NCI-H526 (cell line): ENCODE measurements around the gene TSPAN15.
"Not testable (repeated sequence)": the region's sequence is repeated elsewhere in the genome, so short reads cannot be mapped to it uniquely, and the experiment has no call there.

Experiments used
- DNase-seq, 2 experiments: peaks; one replicate each; lab custom pipeline; 2025; lab: John Stamatoyannopoulos, UW

TSPAN15 gene

DNA sequence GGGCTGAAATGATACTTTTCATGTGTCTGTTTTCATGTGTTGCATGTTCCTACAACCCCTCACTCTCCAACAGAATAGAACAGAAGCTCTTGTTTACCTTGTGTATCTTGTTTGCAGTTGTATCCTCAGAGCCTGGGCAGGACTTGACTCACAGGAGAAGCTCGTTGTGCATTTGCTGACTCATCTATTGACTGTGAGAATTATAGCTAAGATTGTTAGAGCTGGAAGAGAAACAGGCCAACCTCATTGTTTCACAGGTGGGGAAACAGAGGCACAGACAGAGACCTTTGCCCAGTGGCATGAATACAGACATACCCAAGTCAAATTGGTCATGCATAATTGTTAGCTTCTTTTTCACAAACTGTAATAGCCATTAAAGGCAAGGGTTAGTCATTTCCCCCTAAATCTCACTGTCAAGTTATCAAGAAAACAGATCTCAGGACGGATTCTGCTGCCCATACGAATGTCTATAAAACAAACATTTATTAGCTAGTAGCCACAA lies 4.6 kb upstream of the TSPAN15 start:
- no peak for DNase-seq

GRCh38 chr10:69449841-69450240 lies 1.4 kb upstream of the TSPAN15 start:
- DNase-seq = peak in 1 of 2 experiments; percentile 56

- not testable (repeated sequence) for DNase-seq
These were observed 870 bp upstream of the TSPAN15 start for GRCh38 chr10:69450395-69450794.

GRCh38 chr10:69451784-69452251 lies 553 bp downstream of the TSPAN15 start:
- peak; percentile 22 to 61 for DNase-seq

- no peak for DNase-seq
These were observed 1.6 kb downstream of the TSPAN15 start for GRCh38 chr10:69452676-69453415.

DNA sequence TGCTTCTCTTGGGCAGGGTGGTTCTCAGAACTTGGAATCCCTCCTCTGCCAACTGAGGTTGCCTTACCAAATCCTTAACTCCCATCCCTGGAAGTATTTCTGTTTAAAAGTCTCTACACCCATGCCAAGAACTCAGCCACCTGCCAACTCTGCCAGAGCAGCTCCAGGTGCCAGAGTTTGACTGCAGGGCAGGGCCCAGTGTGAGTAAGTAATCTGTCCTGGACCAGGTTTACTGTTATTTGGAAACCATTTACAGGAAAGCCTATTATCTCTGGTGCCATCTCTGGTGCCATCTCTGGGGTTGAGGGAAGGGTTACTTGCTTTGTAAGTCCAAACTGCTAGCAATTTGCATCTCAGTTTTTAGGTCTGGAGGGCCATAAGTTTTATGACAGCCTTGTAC lies 2.5 kb downstream of the TSPAN15 start:
- DNase-seq = no peak

DNA sequence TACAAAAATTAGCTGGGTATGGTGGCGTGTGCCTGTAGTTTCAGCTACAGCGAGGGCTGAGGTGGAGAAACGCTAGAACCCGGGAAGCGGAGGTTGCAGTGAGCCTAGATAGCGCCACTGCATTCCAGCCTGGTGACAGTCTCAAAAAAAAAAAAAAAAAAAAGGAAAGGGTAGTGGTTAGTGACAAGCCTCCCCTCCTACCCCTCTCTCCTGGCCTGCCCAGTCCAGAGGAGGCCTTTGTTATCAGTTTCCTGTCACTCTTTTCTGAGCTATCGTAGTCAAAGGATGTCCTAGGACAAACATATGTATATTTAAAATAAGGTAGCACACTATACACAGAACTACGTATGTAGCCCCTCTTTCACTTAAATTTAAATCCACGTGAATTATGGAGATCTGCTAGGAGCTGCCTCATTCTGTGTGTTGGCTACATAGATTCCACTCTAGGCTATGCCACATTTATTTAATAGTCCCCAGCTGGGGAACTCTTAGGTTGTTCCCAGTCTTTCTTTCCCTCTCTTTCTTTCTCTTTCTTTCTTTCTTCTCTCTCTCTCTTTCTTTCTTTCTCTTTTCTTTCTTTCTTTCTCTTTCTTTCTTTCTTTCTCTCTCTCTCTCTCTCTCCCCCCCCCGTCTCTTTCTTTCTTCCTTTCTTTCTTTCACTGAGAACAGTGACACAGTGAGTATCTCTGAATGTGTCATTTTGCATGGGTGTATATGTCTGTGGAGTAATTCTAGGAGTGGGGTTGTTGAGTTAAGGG lies 3.9 kb downstream of the TSPAN15 start:
- no peak for DNase-seq

GRCh38 chr10:69456880-69457693 lies 5.8 kb downstream of the TSPAN15 start:
- DNase-seq = no peak

DNA sequence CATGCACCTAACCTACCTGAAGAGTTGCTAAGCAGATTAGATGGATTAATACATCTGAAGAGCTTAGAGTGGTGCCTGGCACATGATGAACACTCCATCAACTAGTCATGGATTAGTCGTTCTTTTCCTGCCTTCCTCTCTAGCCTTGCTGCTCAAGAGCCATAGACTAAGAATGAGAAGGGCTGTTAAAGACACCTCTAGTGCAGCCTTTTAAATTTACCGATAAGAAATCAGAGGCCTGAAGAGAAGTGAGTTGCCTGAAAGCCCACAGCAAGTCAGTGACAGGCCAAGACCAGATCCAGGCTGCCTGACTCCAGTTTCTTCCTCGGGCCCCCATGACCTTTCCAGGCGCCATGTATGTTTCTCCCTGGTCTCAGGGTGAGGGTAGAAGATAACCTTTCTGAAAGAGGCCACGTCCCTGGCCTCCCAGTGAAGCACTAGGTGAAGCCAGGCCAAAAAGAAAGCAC lies 6.5 kb downstream of the TSPAN15 start:
- DNase-seq = no peak

DNA sequence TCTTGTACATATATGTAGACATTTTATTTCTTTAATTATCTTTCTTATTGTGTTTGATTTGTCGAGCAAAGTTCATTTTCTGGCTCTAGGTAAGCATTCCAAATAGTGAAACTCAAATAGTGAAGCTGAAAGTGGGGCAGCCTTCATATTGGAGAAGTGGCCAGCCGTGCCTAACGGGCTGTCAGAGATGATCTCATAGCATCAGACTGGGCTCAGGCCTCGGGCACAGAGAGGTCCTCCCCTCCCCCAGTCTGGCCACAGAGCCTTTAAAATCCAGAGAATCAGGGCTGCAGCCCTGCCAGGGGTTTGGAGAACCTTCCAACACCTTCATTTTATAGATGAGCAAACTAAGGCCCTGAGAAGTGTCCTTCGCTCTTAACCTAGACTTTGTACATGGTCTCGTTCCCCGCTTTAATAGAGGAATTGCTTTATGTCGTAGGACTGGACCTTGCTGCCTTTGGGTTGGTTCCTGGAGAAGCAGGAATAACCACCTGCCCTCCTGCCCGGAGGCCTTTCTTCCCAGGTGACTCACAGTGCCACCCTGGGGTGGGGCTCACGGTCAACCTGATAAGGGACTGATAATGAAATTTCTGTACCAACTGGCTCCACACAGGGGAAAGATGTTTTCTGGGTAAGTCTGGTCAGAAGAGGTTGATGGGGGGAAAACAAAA lies 7.3 kb downstream of the TSPAN15 start:
- DNase-seq = no peak

DNA sequence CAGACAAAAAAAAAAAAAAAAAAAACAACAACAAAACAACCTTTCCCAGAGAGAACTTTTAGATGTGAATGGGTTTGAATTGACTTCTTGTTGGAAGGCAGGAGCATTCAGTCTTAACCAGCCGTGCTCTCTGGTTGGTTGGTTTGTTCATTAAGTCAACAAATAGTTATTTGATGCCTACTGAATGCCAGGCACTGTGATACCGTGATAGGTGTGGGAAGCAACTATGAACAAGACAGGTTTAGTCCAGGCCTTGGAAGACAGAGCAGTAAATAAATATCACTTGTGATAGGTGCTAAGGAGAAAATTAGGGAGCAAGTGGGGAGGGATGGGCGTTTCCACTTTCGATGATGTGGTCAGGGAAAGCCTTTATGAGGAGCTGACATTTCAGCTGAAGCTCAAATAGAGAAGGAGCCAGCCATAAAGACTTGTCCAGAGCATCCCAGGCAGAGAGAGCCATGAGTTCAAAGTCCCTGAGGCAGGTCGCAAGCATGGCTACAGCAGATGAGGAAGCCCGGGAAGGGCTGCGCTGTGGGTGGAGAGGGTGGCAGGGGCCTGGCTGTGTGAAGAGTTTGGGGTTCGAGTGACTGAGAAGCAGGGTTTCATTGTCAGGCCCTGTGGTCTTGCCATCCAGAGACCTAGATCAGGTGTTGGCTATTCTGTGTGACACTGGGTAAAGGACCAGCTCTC lies 8.0 kb downstream of the TSPAN15 start:
- no peak for DNase-seq

DNA sequence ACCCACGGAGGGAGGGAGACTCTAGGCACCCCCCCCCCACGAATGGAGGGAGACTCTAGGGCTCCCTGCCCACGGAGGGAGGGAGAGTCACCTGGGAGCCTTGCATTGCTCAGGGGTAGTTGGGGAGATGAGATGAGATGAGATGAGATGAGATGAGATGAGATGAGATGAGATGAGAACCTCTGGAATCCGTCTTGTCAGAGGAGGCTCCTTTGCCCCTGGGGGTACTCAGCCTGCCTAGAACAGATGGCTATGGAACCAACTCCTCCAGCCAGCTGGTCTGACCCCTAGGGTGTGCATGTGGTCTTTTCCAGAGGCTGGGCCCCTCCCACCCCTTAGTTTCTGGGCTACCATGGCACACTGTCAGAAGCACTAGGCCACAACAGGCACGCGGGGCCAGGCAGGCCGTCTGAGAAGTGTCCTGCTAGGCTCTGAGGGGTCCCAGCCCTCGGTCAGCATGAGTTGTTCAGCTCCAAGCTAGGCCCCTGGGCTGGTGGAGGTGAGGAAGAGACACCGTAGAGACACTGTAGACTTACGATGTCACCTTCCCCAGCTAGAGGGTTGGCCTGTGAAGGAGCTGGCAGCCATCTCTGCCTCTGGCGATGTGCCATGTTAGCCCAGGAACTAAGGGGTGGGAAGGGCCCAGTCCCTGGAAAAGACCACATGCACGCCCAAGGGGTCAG lies 8.8 kb downstream of the TSPAN15 start:
- DNase-seq = no peak

- no peak for DNase-seq
These were observed 9.4 kb downstream of the TSPAN15 start for GRCh38 chr10:69460576-69461242.

- DNase-seq = no peak
These were observed 10.2 kb downstream of the TSPAN15 start for GRCh38 chr10:69461243-69462025.

GRCh38 chr10:69463886-69464285 lies 12.6 kb downstream of the TSPAN15 start:
- no peak for DNase-seq

- no peak for DNase-seq
These were observed 13.1 kb downstream of the TSPAN15 start for GRCh38 chr10:69464401-69464800.

- DNase-seq = no peak
These were observed 13.6 kb downstream of the TSPAN15 start for GRCh38 chr10:69464801-69465401.

- no peak for DNase-seq
These were observed 14.3 kb downstream of the TSPAN15 start for GRCh38 chr10:69465457-69466157.
